Osteoblast (primary cell): ENCODE data around the gene HSD11B1L. TPM values are rescaled to one million over a fixed set of nuclear protein-coding genes. Genes with fewer than 3 reads are reported as not detected.

Experiments
- DNase-seq: peaks from one replicate; pipeline ENCODE4 v3.0.0; 2011; ENCODE audit warnings: low spot score, mixed read lengths; ENCODE audit not compliant: insufficient read length; ENCODE audit errors: missing footprints
- H2AFZ ChIP-seq: 2 replicates; pipeline ENCODE4 v1.6.0; 2011; ENCODE audit warnings: mild to moderate bottlenecking, low read length
- H3K27ac ChIP-seq: 2 replicates; pipeline ENCODE4 v1.5.1; 2011; ENCODE audit warnings: mild to moderate bottlenecking, low read depth, low read length, moderate library complexity
- H3K27me3 ChIP-seq: 2 replicates; pipeline ENCODE4 v1.6.0; 2012; ENCODE audit warnings: mild to moderate bottlenecking, control low read depth, inconsistent platforms, low read length, moderate library complexity; ENCODE audit not compliant: insufficient read depth
- H3K36me3 ChIP-seq: 2 replicates; pipeline ENCODE4 v1.5.1; 2011; ENCODE audit warnings: mild to moderate bottlenecking, low read length, control low read depth, moderate library complexity; ENCODE audit not compliant: insufficient read depth
- H3K4me1 ChIP-seq: 2 replicates; pipeline ENCODE4 v1.5.1; 2011; ENCODE audit warnings: mild to moderate bottlenecking, low read length, control low read depth, moderate library complexity; ENCODE audit not compliant: insufficient read depth
- H3K4me2 ChIP-seq: 2 replicates; pipeline ENCODE4 v1.6.0; 2011; ENCODE audit warnings: mild to moderate bottlenecking, low read length; ENCODE audit not compliant: insufficient read depth
- H3K4me3 ChIP-seq: fragments of 200-600 bp; sonication (generic); 3 replicates; pipeline ENCODE4 v1.5.1; 2012; ENCODE audit warnings: mild to moderate bottlenecking, low read length, inconsistent platforms; ENCODE audit not compliant: insufficient read depth
- H3K79me2 ChIP-seq: 2 replicates; pipeline ENCODE4 v1.6.0; 2012; ENCODE audit warnings: mild to moderate bottlenecking, low read length, control low read depth, inconsistent platforms; ENCODE audit not compliant: insufficient read depth
- H3K9me3 ChIP-seq: 2 replicates; pipeline ENCODE4 v1.5.1; 2011; ENCODE audit warnings: low read depth, low read length, control low read depth
- H4K20me1 ChIP-seq: 2 replicates; pipeline ENCODE4 v1.6.0; 2012; ENCODE audit warnings: mild to moderate bottlenecking, low read length, control low read depth; ENCODE audit not compliant: insufficient read depth
- CTCF ChIP-seq: IDR thresholded peaks from 2 replicates; pipeline ENCODE4 v1.5.1; 2011; ENCODE audit warnings: mild to moderate bottlenecking, low read depth, low read length, moderate library complexity; ENCODE audit errors: extremely low read depth
- total RNA-seq: library from RNA; depleted of rRNA; stranded (reverse); fragments of >200 nt; gene quantifications from 2 replicates; pipeline ENCODE4 v1.2.3, GENCODE V29; 2012

The HSD11B1L gene
- total RNA-seq, 1 donor: 14.8 TPM

- no peak for DNase-seq
- Histone ChIP-seq H3K27me3 (no peaks in the 10 kb centered on the region), H3K4me3 (no peak overlapping the region), H3K9me3 (no peaks in the 10 kb centered on the region), H2AFZ (no peak overlapping the region), H3K79me2 (peaks cover 67% of the 10 kb centered on the region), H3K4me1 (peaks cover 21% of the 10 kb centered on the region), H3K4me2 (no peak overlapping the region), H4K20me1 (peaks cover 18% of the 10 kb centered on the region), H3K36me3 (peaks cover 40% of the 10 kb centered on the region), H3K27ac (no peak overlapping the region)
- no peak for TF ChIP-seq CTCF
Observed at GRCh38 chr19:5714816-5715215, 34.0 kb downstream of the HSD11B1L start.

GRCh38 chr19:5717215-5717935 is 36.5 kb downstream of the HSD11B1L start:
- no peak overlapping the region for H2AFZ ChIP-seq
- DNase-seq: peak; percentile 61
- peak overlapping the region; percentile 98 for H3K27ac ChIP-seq
- peaks cover 23% of the 10 kb centered on the region for H3K4me1 ChIP-seq
- TF ChIP-seq CTCF: no peak
- no peaks in the 10 kb centered on the region for H3K9me3 ChIP-seq
- H3K79me2 ChIP-seq: peaks cover 67% of the 10 kb centered on the region
- H4K20me1 ChIP-seq: peaks cover 15% of the 10 kb centered on the region
- H3K4me2 ChIP-seq: peak overlapping the region; percentile 95
- peaks cover 20% of the 10 kb centered on the region for H3K36me3 ChIP-seq
- H3K27me3 ChIP-seq: no peaks in the 10 kb centered on the region
- peak overlapping the region; percentile 95 for H3K4me3 ChIP-seq

- Histone ChIP-seq H3K79me2 (peaks cover 63% of the 10 kb centered on the region), H4K20me1 (peaks cover 15% of the 10 kb centered on the region), H3K36me3 (peaks cover 13% of the 10 kb centered on the region), H3K4me2 (peak overlapping the region; percentile 95), H2AFZ (no peak overlapping the region), H3K9me3 (no peaks in the 10 kb centered on the region), H3K4me1 (peaks cover 23% of the 10 kb centered on the region), H3K27me3 (no peaks in the 10 kb centered on the region), H3K27ac (peak overlapping the region; percentile 98), H3K4me3 (peak overlapping the region; percentile 95)
- DNase-seq: no peak
- TF ChIP-seq CTCF: no peak
Observed at GRCh38 chr19:5718037-5718578, 37.3 kb downstream of the HSD11B1L start.

- peak; percentile 92 for DNase-seq
- no peak for TF ChIP-seq CTCF
- Histone ChIP-seq H3K9me3 (no peaks in the 10 kb centered on the region), H3K4me1 (peaks cover 23% of the 10 kb centered on the region), H3K36me3 (peaks cover 7% of the 10 kb centered on the region), H3K79me2 (peaks cover 57% of the 10 kb centered on the region), H4K20me1 (peaks cover 15% of the 10 kb centered on the region), H3K27me3 (no peaks in the 10 kb centered on the region), H3K27ac (peak overlapping the region; percentile 98), H2AFZ (no peak overlapping the region), H3K4me2 (peak overlapping the region; percentile 95), H3K4me3 (peak overlapping the region; percentile 95)
Observed at GRCh38 chr19:5718579-5719273, 37.9 kb downstream of the HSD11B1L start.
